Adipocyte (in vitro differentiated cells): ENCODE measurements around the gene HNRNPLL.
"Not testable (repeated sequence)": the region's sequence is repeated elsewhere in the genome, so short reads cannot be mapped to it uniquely, and the experiment has no call there.

Experiments used
- DNase-seq: peaks from one replicate; pipeline ENCODE4 v3.0.0-alpha.2; 2015; ENCODE audit warnings: low read depth
- H3K27me3 ChIP-seq: replicated peaks from 2 replicates; pipeline ENCODE4 v1.7.0; 2013; ENCODE audit warnings: mild to moderate bottlenecking, low read length, moderate library complexity; ENCODE audit not compliant: control insufficient read depth, insufficient read depth
- H3K36me3 ChIP-seq: 2 replicates; pipeline ENCODE4 v1.7.0; 2013; ENCODE audit warnings: low read length, mild to moderate bottlenecking, moderate library complexity; ENCODE audit not compliant: control insufficient read depth, insufficient read depth, severe bottlenecking
- H3K4me1 ChIP-seq: 2 replicates; pipeline ENCODE4 v1.7.0; 2013; ENCODE audit warnings: mild to moderate bottlenecking, low read length, moderate library complexity; ENCODE audit not compliant: control insufficient read depth, insufficient read depth
- H3K4me3 ChIP-seq: 2 replicates; pipeline ENCODE4 v1.7.0; 2013; ENCODE audit warnings: mild to moderate bottlenecking, low read length, moderate library complexity
- H3K9ac ChIP-seq: 2 replicates; pipeline ENCODE4 v1.7.0; 2013; ENCODE audit warnings: mild to moderate bottlenecking, low read length, moderate library complexity
- H3K9me3 ChIP-seq: 2 replicates; pipeline ENCODE4 v1.7.0; 2013; ENCODE audit warnings: mild to moderate bottlenecking, low read length, moderate library complexity; ENCODE audit not compliant: control insufficient read depth

Gene HNRNPLL

GRCh38 chr2:38602732-38603401 is at the start of gene HNRNPLL:
HNRNPLL (minus strand) TSS chr2:38602928; CDS start chr2:38602626, 302 bp downstream.
- H3K9ac ChIP-seq = peak within 1 kb of the TSS; percentile 94
- no peaks in the 10 kb centered on the region for H3K9me3 ChIP-seq
- H3K36me3 ChIP-seq = no peaks in the 10 kb centered on the region
- H3K4me3 ChIP-seq = peak within 1 kb of the TSS; percentile 94
- peaks cover 35% of the 10 kb centered on the region for H3K4me1 ChIP-seq
- DNase-seq = peak; percentile 99
- H3K27me3 ChIP-seq = no peaks in the 10 kb centered on the region

GRCh38 chr2:38650717-38651116 is 48.0 kb upstream of the HNRNPLL start:
- no peak for DNase-seq
- Histone ChIP-seq H3K9me3 (no peaks in the 10 kb centered on the region), H3K9ac (no peak overlapping the region), H3K4me1 (no peaks in the 10 kb centered on the region), H3K27me3 (peaks cover under 1% of the 10 kb centered on the region), H3K4me3 (no peak overlapping the region), H3K36me3 (no peaks in the 10 kb centered on the region)

- Histone ChIP-seq H3K36me3 (no peaks in the 10 kb centered on the region), H3K4me1 (no peaks in the 10 kb centered on the region), H3K9ac (no peak overlapping the region), H3K9me3 (no peaks in the 10 kb centered on the region), H3K4me3 (no peak overlapping the region), H3K27me3 (no peaks in the 10 kb centered on the region)
- DNase-seq = no peak
These were observed 47.3 kb upstream of the HNRNPLL start for GRCh38 chr2:38650012-38650411.

GRCh38 chr2:38649176-38649728 is 46.5 kb upstream of the HNRNPLL start:
- H3K27me3 ChIP-seq = no peaks in the 10 kb centered on the region

GRCh38 chr2:38648107-38648761 is 45.5 kb upstream of the HNRNPLL start:
- H3K36me3 ChIP-seq = no peaks in the 10 kb centered on the region
- H3K27me3 ChIP-seq = no peaks in the 10 kb centered on the region
- no peaks in the 10 kb centered on the region for H3K9me3 ChIP-seq
- no peak overlapping the region for H3K4me3 ChIP-seq
- DNase-seq = no peak
- H3K9ac ChIP-seq = no peak overlapping the region
- no peaks in the 10 kb centered on the region for H3K4me1 ChIP-seq

More at GRCh38 chr2:38649176-38649728, 46.5 kb upstream of the HNRNPLL start:
- Histone ChIP-seq H3K9ac (no peak overlapping the region), H3K9me3 (no peaks in the 10 kb centered on the region), H3K4me3 (no peak overlapping the region), H3K36me3 (no peaks in the 10 kb centered on the region), H3K4me1 (no peaks in the 10 kb centered on the region)
- DNase-seq = no peak

GRCh38 chr2:38643683-38644511 is 41.2 kb upstream of the HNRNPLL start:
- H3K27me3 ChIP-seq, H3K4me3 ChIP-seq, H3K9me3 ChIP-seq, H3K9ac ChIP-seq, DNase-seq, H3K36me3 ChIP-seq, H3K4me1 ChIP-seq: not testable (repeated sequence)

- DNase-seq = no peak
- Histone ChIP-seq H3K4me3 (no peak overlapping the region), H3K9ac (no peak overlapping the region), H3K4me1 (no peaks in the 10 kb centered on the region), H3K36me3 (no peaks in the 10 kb centered on the region), H3K27me3 (no peaks in the 10 kb centered on the region), H3K9me3 (no peaks in the 10 kb centered on the region)
These were observed 40.4 kb upstream of the HNRNPLL start for GRCh38 chr2:38643021-38643671.

- not testable (repeated sequence) for H3K9me3 ChIP-seq, DNase-seq, H3K36me3 ChIP-seq, H3K9ac ChIP-seq, H3K4me3 ChIP-seq, H3K4me1 ChIP-seq, H3K27me3 ChIP-seq
These were observed 39.8 kb upstream of the HNRNPLL start for GRCh38 chr2:38642373-38643017.

GRCh38 chr2:38636069-38636468 is 33.3 kb upstream of the HNRNPLL start:
- H3K36me3 ChIP-seq = no peaks in the 10 kb centered on the region
- no peak for DNase-seq
- no peak overlapping the region for H3K9ac ChIP-seq
- no peaks in the 10 kb centered on the region for H3K4me1 ChIP-seq
- H3K9me3 ChIP-seq = no peaks in the 10 kb centered on the region
- H3K4me3 ChIP-seq = no peak overlapping the region
- H3K27me3 ChIP-seq = no peaks in the 10 kb centered on the region

- Histone ChIP-seq H3K27me3 (no peaks in the 10 kb centered on the region), H3K36me3 (no peaks in the 10 kb centered on the region), H3K9me3 (no peaks in the 10 kb centered on the region), H3K9ac (no peak overlapping the region), H3K4me1 (no peaks in the 10 kb centered on the region), H3K4me3 (no peak overlapping the region)
- DNase-seq = no peak
These were observed 32.4 kb upstream of the HNRNPLL start for GRCh38 chr2:38635139-38635538.
